Smooth muscle cell (in vitro differentiated cells): Measurements from ENCODE around the gene BTBD10. TPM values are rescaled to one million over a fixed set of nuclear protein-coding genes. Genes with fewer than 3 reads are reported as not detected.

Source experiments
- DNase-seq: peaks from one replicate; lab custom pipeline; 2025; ENCODE audit not compliant: unreplicated experiment; lab: John Stamatoyannopoulos, UW
- H2AFZ ChIP-seq: fragments of 200-600 bp; sonication (generic); 2 replicates; pipeline ENCODE4 v1.6.0; 2016; ENCODE audit warnings: antibody characterized with exemption, low read depth, mild to moderate bottlenecking
- H3F3A ChIP-seq: fragments of 200-600 bp; sonication (generic); 2 replicates; pipeline ENCODE4 v1.6.0; 2017; ENCODE audit warnings: antibody characterized with exemption, low read depth
- H3K27ac ChIP-seq: fragments of 200-600 bp; sonication (generic); 2 replicates; pipeline ENCODE4 v1.5.1; 2016; ENCODE audit warnings: low read depth, mild to moderate bottlenecking
- H3K27me3 ChIP-seq: fragments of 200-600 bp; sonication (generic); 2 replicates; pipeline ENCODE4 v1.6.1; 2016; ENCODE audit warnings: low read depth, mild to moderate bottlenecking
- H3K36me3 ChIP-seq: fragments of 200-600 bp; sonication (generic); 2 replicates; pipeline ENCODE4 v1.5.1; 2016; ENCODE audit warnings: low read depth
- H3K4me1 ChIP-seq: fragments of 200-600 bp; sonication (generic); 2 replicates; pipeline ENCODE4 v1.5.1; 2016; ENCODE audit warnings: low read depth
- H3K4me2 ChIP-seq: fragments of 200-600 bp; sonication (generic); 2 replicates; pipeline ENCODE4 v1.6.0; 2016; ENCODE audit warnings: mild to moderate bottlenecking
- H3K4me3 ChIP-seq: fragments of 200-600 bp; sonication (generic); 2 replicates; pipeline ENCODE4 v1.5.1; 2016; ENCODE audit warnings: mild to moderate bottlenecking
- H3K79me2 ChIP-seq: fragments of 200-600 bp; sonication (generic); 2 replicates; pipeline ENCODE4 v1.6.0; 2016; ENCODE audit warnings: low read depth, mild to moderate bottlenecking
- H3K9ac ChIP-seq: fragments of 200-600 bp; sonication (generic); 2 replicates; pipeline ENCODE4 v1.6.0; 2016; ENCODE audit warnings: low read depth
- H3K9me3 ChIP-seq: fragments of 200-600 bp; sonication (generic); replicated peaks from 2 replicates; pipeline ENCODE4 v1.5.1; 2016; ENCODE audit warnings: low read depth
- H4K20me1 ChIP-seq: fragments of 200-600 bp; sonication (generic); 2 replicates; pipeline ENCODE4 v1.6.0; 2016; ENCODE audit warnings: low read depth
- WGBS: methylation state at CpG from one replicate; pipeline ENCODE4 v1.1.7; 2016; ENCODE audit warnings: low lambda C conversion rate; 5-methylcytosine and 5-hydroxymethylcytosine counted together
- polyA plus RNA-seq: library from polyadenylated mRNA; unstranded; fragments of >200 nt; fragmentation: Nextera tagmentation; extraction: Ambion mirVana; gene quantifications from 2 replicates; pipeline ENCODE4 v1.2.1, GENCODE V29; 2016
- total RNA-seq: library from RNA; depleted of rRNA; stranded (reverse); fragments of >200 nt; gene quantifications from 2 replicates; pipeline ENCODE4 v1.2.3, GENCODE V29; 2014
- TF ChIP-seq, protein P1 (sequence below): fragments of 200-600 bp; sonication (generic); IDR thresholded peaks from 2 replicates; pipeline ENCODE4 v1.5.1; 2017; ENCODE audit warnings: borderline replicate concordance, mild to moderate bottlenecking, antibody characterized with exemption; ENCODE audit not compliant: insufficient read depth, poor library complexity, severe bottlenecking

The BTBD10 gene
- total and polyA plus RNA-seq, 2 experiments from 2014 or later, result 22.3 to 48.5 TPM

DNA sequence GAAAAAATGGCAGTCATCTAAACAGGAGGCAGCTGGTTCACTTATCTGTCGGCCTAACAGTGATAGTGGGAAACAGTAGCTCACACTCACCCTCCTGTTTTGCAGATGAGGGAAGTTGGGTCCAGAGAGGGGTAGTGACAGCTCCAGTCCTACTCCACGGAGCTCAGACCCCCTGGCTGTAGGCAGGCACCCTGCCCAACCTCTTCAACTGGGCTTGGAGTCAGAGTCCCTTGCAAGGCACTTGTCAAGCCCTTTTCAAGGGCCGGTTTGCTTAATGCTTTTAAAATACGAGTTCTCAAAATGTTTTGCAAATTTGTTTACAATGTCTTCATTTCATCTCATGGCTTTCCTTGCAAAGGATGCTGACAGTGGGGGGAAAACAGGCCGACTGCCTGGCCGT lies 110.3 kb downstream of the BTBD10 start:
- no peaks in the 10 kb centered on the region for H3K36me3 ChIP-seq
- no peak overlapping the region for H3K4me2 ChIP-seq
- no peak overlapping the region for H3K4me3 ChIP-seq
- 82% methylated on average over 6 of the region's 6 CpGs for WGBS
- no peaks in the 10 kb centered on the region for H3F3A ChIP-seq
- no peak overlapping the region for H2AFZ ChIP-seq
- no peaks in the 10 kb centered on the region for H4K20me1 ChIP-seq
- H3K9ac ChIP-seq, result no peak overlapping the region
- H3K79me2 ChIP-seq, result no peaks in the 10 kb centered on the region
- TF ChIP-seq, protein P1, sequence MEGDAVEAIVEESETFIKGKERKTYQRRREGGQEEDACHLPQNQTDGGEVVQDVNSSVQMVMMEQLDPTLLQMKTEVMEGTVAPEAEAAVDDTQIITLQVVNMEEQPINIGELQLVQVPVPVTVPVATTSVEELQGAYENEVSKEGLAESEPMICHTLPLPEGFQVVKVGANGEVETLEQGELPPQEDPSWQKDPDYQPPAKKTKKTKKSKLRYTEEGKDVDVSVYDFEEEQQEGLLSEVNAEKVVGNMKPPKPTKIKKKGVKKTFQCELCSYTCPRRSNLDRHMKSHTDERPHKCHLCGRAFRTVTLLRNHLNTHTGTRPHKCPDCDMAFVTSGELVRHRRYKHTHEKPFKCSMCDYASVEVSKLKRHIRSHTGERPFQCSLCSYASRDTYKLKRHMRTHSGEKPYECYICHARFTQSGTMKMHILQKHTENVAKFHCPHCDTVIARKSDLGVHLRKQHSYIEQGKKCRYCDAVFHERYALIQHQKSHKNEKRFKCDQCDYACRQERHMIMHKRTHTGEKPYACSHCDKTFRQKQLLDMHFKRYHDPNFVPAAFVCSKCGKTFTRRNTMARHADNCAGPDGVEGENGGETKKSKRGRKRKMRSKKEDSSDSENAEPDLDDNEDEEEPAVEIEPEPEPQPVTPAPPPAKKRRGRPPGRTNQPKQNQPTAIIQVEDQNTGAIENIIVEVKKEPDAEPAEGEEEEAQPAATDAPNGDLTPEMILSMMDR, result no peak
- no peak overlapping the region for H3K27ac ChIP-seq
- no peaks in the 10 kb centered on the region for H3K4me1 ChIP-seq
- DNase-seq, result no peak
- H3K27me3 ChIP-seq, result no peaks in the 10 kb centered on the region
- no peaks in the 10 kb centered on the region for H3K9me3 ChIP-seq

DNA sequence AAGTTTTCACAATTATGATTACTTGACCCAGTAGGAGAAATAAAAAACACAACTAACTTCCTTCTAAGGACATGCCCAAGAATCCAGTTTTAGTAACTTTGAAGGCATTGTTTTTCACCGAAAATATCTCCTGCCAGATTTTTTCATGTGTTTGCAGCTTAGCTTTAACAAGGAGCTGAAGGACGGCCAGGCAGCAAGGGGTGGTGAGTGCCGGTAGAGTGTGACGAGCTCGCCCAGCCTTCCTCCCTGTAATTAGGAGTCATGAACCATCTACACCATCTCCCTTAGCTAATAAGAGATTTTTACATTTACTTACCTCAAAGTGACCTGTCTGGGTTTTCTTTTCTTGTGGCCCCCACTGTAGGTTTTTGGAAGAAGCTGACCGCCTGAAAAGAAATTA lies 113.4 kb downstream of the BTBD10 start:
- no peak overlapping the region for H3K4me2 ChIP-seq
- no peaks in the 10 kb centered on the region for H4K20me1 ChIP-seq
- no peaks in the 10 kb centered on the region for H3F3A ChIP-seq
- 91% methylated on average over 6 of the region's 6 CpGs for WGBS
- H3K4me3 ChIP-seq, result no peak overlapping the region
- no peaks in the 10 kb centered on the region for H3K4me1 ChIP-seq
- H3K9ac ChIP-seq, result no peak overlapping the region
- H2AFZ ChIP-seq, result no peak overlapping the region
- DNase-seq, result no peak
- no peaks in the 10 kb centered on the region for H3K9me3 ChIP-seq
- no peaks in the 10 kb centered on the region for H3K36me3 ChIP-seq
- TF ChIP-seq, protein P1, result no peak
- H3K27ac ChIP-seq, result no peak overlapping the region
- H3K27me3 ChIP-seq, result no peaks in the 10 kb centered on the region
- H3K79me2 ChIP-seq, result peaks cover 3% of the 10 kb centered on the region

DNA sequence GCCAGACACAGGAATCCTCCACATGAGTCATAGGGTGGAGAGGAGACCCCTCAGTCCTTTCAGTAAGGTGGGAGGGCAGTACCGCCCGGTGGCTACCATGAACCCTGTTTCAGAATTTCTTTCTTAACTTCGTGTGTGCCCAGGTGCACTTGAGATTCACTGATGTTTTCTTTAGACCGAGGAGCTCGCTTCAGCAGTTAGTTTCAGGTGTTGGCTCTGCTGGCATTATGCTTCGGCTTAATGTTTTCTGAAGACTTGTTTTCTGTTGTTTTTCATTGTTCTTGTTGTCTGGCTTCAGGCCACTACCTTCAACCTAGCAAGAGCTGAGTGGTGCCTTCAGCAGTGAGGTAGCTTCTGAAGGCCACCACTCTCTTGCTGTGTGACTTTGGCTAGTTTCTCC lies 114.0 kb downstream of the BTBD10 start:
- peaks cover 3% of the 10 kb centered on the region for H3K79me2 ChIP-seq
- H3K4me1 ChIP-seq, result no peaks in the 10 kb centered on the region
- WGBS, result 93% methylated on average over 6 of the region's 6 CpGs

DNA sequence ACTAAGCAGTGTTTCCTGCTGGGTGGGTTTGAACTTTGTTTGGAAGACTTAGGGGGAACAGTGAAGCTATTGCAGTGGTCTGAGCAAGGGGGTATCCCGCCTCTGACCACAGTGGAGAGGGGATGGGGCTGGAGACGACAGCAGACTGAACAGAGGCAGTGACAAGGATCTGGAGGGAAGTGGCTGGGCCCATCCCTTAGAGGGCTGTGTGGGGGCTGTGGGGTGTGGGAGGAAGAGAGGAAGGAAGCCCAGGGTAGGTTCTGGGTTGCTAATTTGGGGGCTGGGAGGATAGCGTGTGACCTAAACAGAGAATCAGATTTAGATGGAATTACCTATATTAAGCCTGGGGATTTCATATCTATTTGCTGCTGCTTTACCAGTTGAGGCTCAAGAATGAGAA lies 114.7 kb downstream of the BTBD10 start:
- H3K4me3 ChIP-seq, result no peak overlapping the region
- peaks cover 3% of the 10 kb centered on the region for H3K79me2 ChIP-seq
- TF ChIP-seq, protein P1, result no peak
- DNase-seq, result no peak
- H3K4me2 ChIP-seq, result no peak overlapping the region
- 75% methylated on average over 3 of the region's 3 CpGs for WGBS
- H2AFZ ChIP-seq, result no peak overlapping the region
- H3K36me3 ChIP-seq, result no peaks in the 10 kb centered on the region
- H4K20me1 ChIP-seq, result peaks cover 4% of the 10 kb centered on the region
- H3K4me1 ChIP-seq, result no peaks in the 10 kb centered on the region
- no peak overlapping the region for H3K27ac ChIP-seq
- H3K27me3 ChIP-seq, result no peaks in the 10 kb centered on the region
- H3F3A ChIP-seq, result no peaks in the 10 kb centered on the region
- H3K9ac ChIP-seq, result no peak overlapping the region
- H3K9me3 ChIP-seq, result no peaks in the 10 kb centered on the region

More for the DNA sequence above, 114.0 kb downstream of the BTBD10 start:
- no peak overlapping the region for H3K4me2 ChIP-seq
- H2AFZ ChIP-seq, result no peak overlapping the region
- H4K20me1 ChIP-seq, result peaks cover 4% of the 10 kb centered on the region
- no peaks in the 10 kb centered on the region for H3K9me3 ChIP-seq
- H3K4me3 ChIP-seq, result no peak overlapping the region
- DNase-seq, result no peak
- TF ChIP-seq, protein P1, result no peak
- no peaks in the 10 kb centered on the region for H3F3A ChIP-seq
- no peak overlapping the region for H3K27ac ChIP-seq
- no peak overlapping the region for H3K9ac ChIP-seq
- no peaks in the 10 kb centered on the region for H3K27me3 ChIP-seq
- H3K36me3 ChIP-seq, result no peaks in the 10 kb centered on the region
